Upper lobe of right lung (tissue), 1 donor: ENCODE results near the gene CAPN14. TPM values are rescaled to one million over a fixed set of nuclear protein-coding genes. Genes with fewer than 3 reads are reported as not detected.
A peak's percentile ranks its signal among the peaks of the same experiment; 100 is the strongest.

Source experiments
- ATAC-seq: fragments of 200-7000 bp; cut with Tn5 transposase; one replicate; pipeline ENCODE4 v1.9.1; 2020; ENCODE audit warnings: mild to moderate bottlenecking, moderate library complexity
- DNase-seq: peaks from one replicate; pipeline ENCODE4 v3.0.0-alpha.2; 2020
- H3K27ac ChIP-seq: fragments of 200-600 bp; one replicate; pipeline ENCODE4 v1.8.0; 2022
- H3K27me3 ChIP-seq: fragments of 200-600 bp; one replicate; pipeline ENCODE4 v1.8.0; 2022; ENCODE audit warnings: mild to moderate bottlenecking
- H3K36me3 ChIP-seq: fragments of 200-600 bp; one replicate; pipeline ENCODE4 v1.8.0; 2022
- H3K4me1 ChIP-seq: fragments of 200-600 bp; one replicate; pipeline ENCODE4 v1.8.0; 2022
- H3K4me3 ChIP-seq: fragments of 200-600 bp; one replicate; pipeline ENCODE4 v1.8.0; 2022; ENCODE audit warnings: mild to moderate bottlenecking
- H3K9me3 ChIP-seq: fragments of 200-600 bp; one replicate; pipeline ENCODE4 v1.8.0; 2022
- intact Hi-C: fragments of 100-400 bp; cut with DNase I; formaldehyde crosslinking; loops from one replicate; pipeline ENCODE4 v1.11.0; 2022
- total RNA-seq: library from RNA; stranded (reverse); fragmentation: NEBNext Ultra II Directional; extraction: Animal tissue kit (Norgen Biotek cat#: 25700); gene quantifications from one replicate; pipeline ENCODE4 v1.2.1, GENCODE V29; 2021
- TF ChIP-seq, protein P1 (sequence below): fragments of 200-600 bp; IDR thresholded peaks from one replicate; pipeline ENCODE4 v1.8.0; 2022; ENCODE audit warnings: antibody characterized with exemption
- donor health status: DM: no; HTN: yes; CAD: no; lungs with severe emphysema.

The CAPN14 gene
- total RNA-seq, 1 donor from 2014 or later: 0.26 TPM

DNA sequence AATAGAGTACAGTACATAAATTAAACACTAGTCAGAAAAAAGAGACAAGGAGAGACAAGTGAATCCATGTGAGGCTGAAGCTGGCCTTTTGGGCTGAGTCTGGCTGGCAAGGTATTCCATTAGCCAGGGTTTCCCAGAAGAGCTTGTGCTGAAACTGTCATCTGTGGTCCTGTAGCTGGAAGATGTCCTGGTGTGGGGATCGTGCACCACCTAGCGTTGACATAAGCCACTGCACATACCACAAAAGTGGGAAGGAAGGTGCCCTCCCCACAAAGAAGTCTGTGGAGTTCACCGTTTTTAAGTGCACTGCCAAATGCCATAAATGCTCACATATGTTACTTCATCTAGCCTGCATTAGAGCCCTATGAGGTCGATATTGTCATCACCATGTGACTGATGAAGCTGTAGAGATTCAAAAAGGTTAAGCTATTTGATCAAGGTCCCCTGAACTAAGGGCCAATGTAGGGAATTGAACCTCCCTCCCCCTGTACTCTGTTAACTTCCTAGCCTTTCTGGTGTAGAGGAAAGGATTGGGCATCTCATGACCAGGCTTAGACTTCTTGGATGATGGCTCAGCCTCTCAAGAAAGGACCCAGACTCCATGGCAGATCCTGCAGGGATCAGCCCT is 47.1 kb downstream of the CAPN14 start:
- peak; percentile 92 for ATAC-seq
- H3K27me3 ChIP-seq: no peaks in the 10 kb centered on the region
- TF ChIP-seq, protein P1, sequence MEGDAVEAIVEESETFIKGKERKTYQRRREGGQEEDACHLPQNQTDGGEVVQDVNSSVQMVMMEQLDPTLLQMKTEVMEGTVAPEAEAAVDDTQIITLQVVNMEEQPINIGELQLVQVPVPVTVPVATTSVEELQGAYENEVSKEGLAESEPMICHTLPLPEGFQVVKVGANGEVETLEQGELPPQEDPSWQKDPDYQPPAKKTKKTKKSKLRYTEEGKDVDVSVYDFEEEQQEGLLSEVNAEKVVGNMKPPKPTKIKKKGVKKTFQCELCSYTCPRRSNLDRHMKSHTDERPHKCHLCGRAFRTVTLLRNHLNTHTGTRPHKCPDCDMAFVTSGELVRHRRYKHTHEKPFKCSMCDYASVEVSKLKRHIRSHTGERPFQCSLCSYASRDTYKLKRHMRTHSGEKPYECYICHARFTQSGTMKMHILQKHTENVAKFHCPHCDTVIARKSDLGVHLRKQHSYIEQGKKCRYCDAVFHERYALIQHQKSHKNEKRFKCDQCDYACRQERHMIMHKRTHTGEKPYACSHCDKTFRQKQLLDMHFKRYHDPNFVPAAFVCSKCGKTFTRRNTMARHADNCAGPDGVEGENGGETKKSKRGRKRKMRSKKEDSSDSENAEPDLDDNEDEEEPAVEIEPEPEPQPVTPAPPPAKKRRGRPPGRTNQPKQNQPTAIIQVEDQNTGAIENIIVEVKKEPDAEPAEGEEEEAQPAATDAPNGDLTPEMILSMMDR: peak; percentile 93
- no peaks in the 10 kb centered on the region for H3K36me3 ChIP-seq
- no peak overlapping the region for H3K27ac ChIP-seq
- intact Hi-C loops: loop anchor here (10.0 kb wide), 1 partner anchor 455 kb away; no protein-coding TSS in a partner anchor
- DNase-seq: no peak
- H3K4me1 ChIP-seq: no peaks in the 10 kb centered on the region
- H3K4me3 ChIP-seq: no peak overlapping the region
- no peaks in the 10 kb centered on the region for H3K9me3 ChIP-seq

DNA sequence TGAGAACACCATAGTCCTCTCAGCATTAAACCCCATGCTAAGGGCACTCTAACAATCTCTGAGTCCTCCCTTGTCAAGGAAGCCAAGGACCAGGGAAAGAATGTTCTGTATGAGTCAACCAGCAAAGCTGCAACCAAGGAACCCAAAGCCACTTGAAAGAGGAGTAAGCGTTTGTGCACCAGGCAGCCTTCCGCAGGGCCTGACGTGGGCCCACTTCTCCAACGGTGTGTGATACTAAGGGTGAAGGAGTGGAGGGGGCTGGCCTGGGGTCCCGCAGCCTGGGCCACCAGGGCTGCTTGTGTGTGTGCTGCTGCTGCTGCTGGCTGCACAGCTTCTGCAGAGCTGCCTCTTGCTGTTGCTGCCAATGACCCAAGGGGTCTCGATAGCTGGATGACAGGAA is 49.0 kb downstream of the CAPN14 start:
- intact Hi-C loops: no loop called here
- Histone ChIP-seq H3K27me3 (no peaks in the 10 kb centered on the region), H3K36me3 (no peaks in the 10 kb centered on the region), H3K4me1 (no peaks in the 10 kb centered on the region), H3K9me3 (no peaks in the 10 kb centered on the region), H3K27ac (no peak overlapping the region), H3K4me3 (no peak overlapping the region)
- DNase-seq (no peak), ATAC-seq (no peak)
- TF ChIP-seq, protein P1: no peak

DNA sequence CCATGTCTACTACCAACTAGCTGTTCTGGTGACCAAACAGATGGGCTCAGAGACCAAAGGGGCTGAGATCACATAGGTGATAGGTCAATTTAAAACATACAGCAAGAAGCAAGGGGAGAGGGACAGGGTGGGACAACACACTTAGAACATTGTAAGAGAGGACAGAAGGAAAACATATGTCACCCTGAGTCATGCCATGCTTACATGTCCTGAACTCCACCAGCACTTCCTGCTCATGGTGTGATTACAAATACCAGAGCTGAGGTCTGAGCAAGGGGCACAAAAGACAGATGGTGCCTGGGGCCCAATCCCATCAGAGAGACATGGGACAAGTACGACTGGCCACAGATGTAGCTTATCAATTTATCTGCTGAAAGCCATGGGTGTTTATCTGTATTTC is 50.4 kb downstream of the CAPN14 start:
- intact Hi-C loops: no loop called here

DNA sequence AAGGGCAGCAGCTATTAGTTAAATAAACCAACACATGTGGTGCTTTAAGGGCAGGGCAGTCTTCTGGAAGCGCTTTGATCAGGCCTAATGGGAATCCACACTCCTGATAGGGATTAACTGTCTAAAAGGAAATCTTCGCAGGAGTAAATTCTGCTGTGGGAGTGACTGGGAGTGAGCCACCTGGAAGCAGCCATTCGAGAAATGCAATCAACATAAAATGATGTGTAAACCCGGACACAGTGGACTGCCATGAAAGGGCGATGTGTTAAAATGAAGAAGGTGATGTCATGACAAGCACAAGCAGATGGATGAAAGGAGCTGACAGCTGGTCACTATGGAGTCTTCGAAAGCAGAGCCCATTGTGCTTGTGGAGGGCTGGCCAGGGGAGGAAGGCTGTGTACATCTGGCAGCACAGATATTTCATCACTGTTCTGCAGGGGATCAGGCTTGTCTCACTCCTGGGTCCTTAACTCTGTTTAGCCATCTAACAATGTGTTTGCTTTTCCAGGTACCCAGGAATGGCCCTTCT is 54.2 kb downstream of the CAPN14 start:
- no peak overlapping the region for H3K27ac ChIP-seq
- H3K4me3 ChIP-seq: no peak overlapping the region
- intact Hi-C loops: no loop called here
- TF ChIP-seq, protein P1: no peak
- no peaks in the 10 kb centered on the region for H3K27me3 ChIP-seq
- H3K9me3 ChIP-seq: no peaks in the 10 kb centered on the region
- DNase-seq: no peak
- H3K4me1 ChIP-seq: no peaks in the 10 kb centered on the region
- ATAC-seq: no peak
- H3K36me3 ChIP-seq: no peaks in the 10 kb centered on the region

More for the DNA sequence above, 50.4 kb downstream of the CAPN14 start:
- Histone ChIP-seq H3K27ac (no peak overlapping the region), H3K36me3 (no peaks in the 10 kb centered on the region), H3K9me3 (no peaks in the 10 kb centered on the region), H3K4me1 (no peaks in the 10 kb centered on the region), H3K27me3 (no peaks in the 10 kb centered on the region), H3K4me3 (no peak overlapping the region)
- TF ChIP-seq, protein P1: no peak
- ATAC-seq (no peak), DNase-seq (no peak)

DNA sequence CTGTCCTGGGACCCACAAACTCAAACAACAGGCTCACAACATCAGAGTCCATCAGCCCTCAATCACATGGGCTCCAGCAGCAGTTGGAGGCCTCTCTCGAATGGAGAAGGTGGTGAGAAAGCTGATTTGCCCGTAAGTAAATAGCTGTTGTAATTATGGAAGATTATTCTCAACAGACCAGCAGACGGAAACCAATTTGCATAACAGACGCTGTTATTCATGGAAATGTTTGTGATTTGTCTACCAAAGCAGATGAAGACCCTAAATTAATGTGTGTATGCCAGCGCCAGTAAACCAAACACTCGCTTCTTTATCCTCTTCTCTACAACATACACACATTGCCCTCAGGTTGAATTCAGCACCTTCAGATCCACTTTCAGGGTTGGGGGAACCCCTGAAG is 55.7 kb downstream of the CAPN14 start:
- H3K27me3 ChIP-seq: no peaks in the 10 kb centered on the region
- H3K4me3 ChIP-seq: no peak overlapping the region
- H3K27ac ChIP-seq: no peak overlapping the region
- no peaks in the 10 kb centered on the region for H3K4me1 ChIP-seq
- TF ChIP-seq, protein P1: no peak
- DNase-seq (no peak), ATAC-seq (no peak)
- no peaks in the 10 kb centered on the region for H3K36me3 ChIP-seq
- no peaks in the 10 kb centered on the region for H3K9me3 ChIP-seq
- intact Hi-C loops: no loop called here
